ENCODE data around the gene NARS2.
"Not testable (repeated sequence)": the region's sequence is repeated elsewhere in the genome, so short reads cannot be mapped to it uniquely, and the experiment has no call there.

Gene NARS2

GRCh38 chr11:78574386-78575381 is at the start of gene NARS2:
TSS of gene NARS2 (minus strand) at chr11:78574864. CDS start at chr11:78574488, 376 bp downstream.
- peak; percentile 88 for DNase-seq

- DNase-seq = no peak
Measured at GRCh38 chr11:78622666-78623065, 48.0 kb upstream of the NARS2 start.

GRCh38 chr11:78620159-78620558 is 45.5 kb upstream of the NARS2 start:
- DNase-seq = no peak

- no peak for DNase-seq
Measured at GRCh38 chr11:78615724-78616123, 41.1 kb upstream of the NARS2 start.

GRCh38 chr11:78613378-78613813 is 38.7 kb upstream of the NARS2 start:
- DNase-seq = no peak

- DNase-seq = no peak
Measured at GRCh38 chr11:78612721-78613377, 38.2 kb upstream of the NARS2 start.

GRCh38 chr11:78609321-78609720 is 34.7 kb upstream of the NARS2 start:
- DNase-seq = not testable (repeated sequence)

GRCh38 chr11:78607696-78608095 is 33.0 kb upstream of the NARS2 start:
- no peak for DNase-seq

GRCh38 chr11:78606667-78607066 is 32.0 kb upstream of the NARS2 start:
- no peak for DNase-seq

GRCh38 chr11:78605296-78605695 is 30.6 kb upstream of the NARS2 start:
- no peak for DNase-seq

GRCh38 chr11:78603792-78604191 is 29.1 kb upstream of the NARS2 start:
- no peak for DNase-seq

- DNase-seq = not testable (repeated sequence)
Measured at GRCh38 chr11:78602771-78603170, 28.1 kb upstream of the NARS2 start.

- DNase-seq = not testable (repeated sequence)
Measured at GRCh38 chr11:78601066-78601465, 26.4 kb upstream of the NARS2 start.

GRCh38 chr11:78597579-78597978 is 22.9 kb upstream of the NARS2 start:
- DNase-seq = not testable (repeated sequence)

GRCh38 chr11:78595436-78596130 is 20.9 kb upstream of the NARS2 start:
- no peak for DNase-seq

- DNase-seq = no peak
Measured at GRCh38 chr11:78594814-78595213, 20.1 kb upstream of the NARS2 start.

GRCh38 chr11:78588517-78588916 is 13.9 kb upstream of the NARS2 start:
- DNase-seq = no peak

GRCh38 chr11:78587446-78587845 is 12.8 kb upstream of the NARS2 start:
- DNase-seq = no peak

GRCh38 chr11:78586452-78587046 is 11.9 kb upstream of the NARS2 start:
- no peak for DNase-seq

- DNase-seq = no peak
Measured at GRCh38 chr11:78583889-78584288, 9.2 kb upstream of the NARS2 start.

- DNase-seq = no peak
Measured at GRCh38 chr11:78577495-78577894, 2.8 kb upstream of the NARS2 start.

GRCh38 chr11:78576549-78577097 is 2.0 kb upstream of the NARS2 start:
- no peak for DNase-seq

All from T1000 (cell line).